OCI-LY7 (cell line): ENCODE data around the gene PHIP.

Source experiments
- CTCF ChIP-seq: fragments of 200-600 bp; sonication (generic); conservative IDR thresholded peaks from 2 replicates; pipeline ENCODE4 v1.5.1; 2014; ENCODE audit warnings: mild to moderate bottlenecking, antibody characterized with exemption, low read length, moderate library complexity, mixed read lengths
- EZH2phosphoT487 ChIP-seq: fragments of 200-600 bp; sonication (generic); IDR thresholded peaks from 2 replicates; pipeline ENCODE4 v1.6.1; 2018; ENCODE audit warnings: low read depth, borderline replicate concordance, mild to moderate bottlenecking, mixed run types, antibody characterized with exemption, low read length, moderate library complexity, mixed read lengths

GRCh38 chr6:78947529-78947928, 130.5 kb downstream of the PHIP start:
- TF ChIP-seq CTCF (no peak), EZH2phosphoT487 (no peak)
